GM10266 (cell line): Measurements from ENCODE around the gene RPRD1B.
A peak's percentile ranks its signal among the peaks of the same experiment; 100 is the strongest.

Source experiments
- DNase-seq: peaks from one replicate; pipeline ENCODE4 v3.0.0; 2012; ENCODE audit errors: extremely low spot score
- TF ChIP-seq, protein P1 (sequence below): IDR thresholded peaks from 2 replicates; pipeline ENCODE4 v1.5.1; 2012; ENCODE audit warnings: mild to moderate bottlenecking, low read depth; ENCODE audit not compliant: control insufficient read depth, insufficient read depth; ENCODE audit errors: missing control alignments

The RPRD1B gene, protein sequence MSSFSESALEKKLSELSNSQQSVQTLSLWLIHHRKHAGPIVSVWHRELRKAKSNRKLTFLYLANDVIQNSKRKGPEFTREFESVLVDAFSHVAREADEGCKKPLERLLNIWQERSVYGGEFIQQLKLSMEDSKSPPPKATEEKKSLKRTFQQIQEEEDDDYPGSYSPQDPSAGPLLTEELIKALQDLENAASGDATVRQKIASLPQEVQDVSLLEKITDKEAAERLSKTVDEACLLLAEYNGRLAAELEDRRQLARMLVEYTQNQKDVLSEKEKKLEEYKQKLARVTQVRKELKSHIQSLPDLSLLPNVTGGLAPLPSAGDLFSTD

GRCh38 chr20:38033330-38034107 lies at the start of gene RPRD1B, which contains the start of gene TTI1:
TSS of gene RPRD1B (plus strand) at chr20:38033746. CDS start at chr20:38033948, 202 bp downstream.
TSS of gene TTI1 (minus strand) at chr20:38033456. CDS start at chr20:38013816, 19,640 bp downstream.
- TF ChIP-seq, protein P1, sequence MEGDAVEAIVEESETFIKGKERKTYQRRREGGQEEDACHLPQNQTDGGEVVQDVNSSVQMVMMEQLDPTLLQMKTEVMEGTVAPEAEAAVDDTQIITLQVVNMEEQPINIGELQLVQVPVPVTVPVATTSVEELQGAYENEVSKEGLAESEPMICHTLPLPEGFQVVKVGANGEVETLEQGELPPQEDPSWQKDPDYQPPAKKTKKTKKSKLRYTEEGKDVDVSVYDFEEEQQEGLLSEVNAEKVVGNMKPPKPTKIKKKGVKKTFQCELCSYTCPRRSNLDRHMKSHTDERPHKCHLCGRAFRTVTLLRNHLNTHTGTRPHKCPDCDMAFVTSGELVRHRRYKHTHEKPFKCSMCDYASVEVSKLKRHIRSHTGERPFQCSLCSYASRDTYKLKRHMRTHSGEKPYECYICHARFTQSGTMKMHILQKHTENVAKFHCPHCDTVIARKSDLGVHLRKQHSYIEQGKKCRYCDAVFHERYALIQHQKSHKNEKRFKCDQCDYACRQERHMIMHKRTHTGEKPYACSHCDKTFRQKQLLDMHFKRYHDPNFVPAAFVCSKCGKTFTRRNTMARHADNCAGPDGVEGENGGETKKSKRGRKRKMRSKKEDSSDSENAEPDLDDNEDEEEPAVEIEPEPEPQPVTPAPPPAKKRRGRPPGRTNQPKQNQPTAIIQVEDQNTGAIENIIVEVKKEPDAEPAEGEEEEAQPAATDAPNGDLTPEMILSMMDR: no peak

GRCh38 chr20:37984018-37984785 lies 49.3 kb upstream of the RPRD1B start:
- TF ChIP-seq, protein P1: no peak
- no peak for DNase-seq

More at GRCh38 chr20:38033330-38034107, at the start of gene RPRD1B, which contains the start of gene TTI1:
- DNase-seq: peak; percentile 83

DNA sequence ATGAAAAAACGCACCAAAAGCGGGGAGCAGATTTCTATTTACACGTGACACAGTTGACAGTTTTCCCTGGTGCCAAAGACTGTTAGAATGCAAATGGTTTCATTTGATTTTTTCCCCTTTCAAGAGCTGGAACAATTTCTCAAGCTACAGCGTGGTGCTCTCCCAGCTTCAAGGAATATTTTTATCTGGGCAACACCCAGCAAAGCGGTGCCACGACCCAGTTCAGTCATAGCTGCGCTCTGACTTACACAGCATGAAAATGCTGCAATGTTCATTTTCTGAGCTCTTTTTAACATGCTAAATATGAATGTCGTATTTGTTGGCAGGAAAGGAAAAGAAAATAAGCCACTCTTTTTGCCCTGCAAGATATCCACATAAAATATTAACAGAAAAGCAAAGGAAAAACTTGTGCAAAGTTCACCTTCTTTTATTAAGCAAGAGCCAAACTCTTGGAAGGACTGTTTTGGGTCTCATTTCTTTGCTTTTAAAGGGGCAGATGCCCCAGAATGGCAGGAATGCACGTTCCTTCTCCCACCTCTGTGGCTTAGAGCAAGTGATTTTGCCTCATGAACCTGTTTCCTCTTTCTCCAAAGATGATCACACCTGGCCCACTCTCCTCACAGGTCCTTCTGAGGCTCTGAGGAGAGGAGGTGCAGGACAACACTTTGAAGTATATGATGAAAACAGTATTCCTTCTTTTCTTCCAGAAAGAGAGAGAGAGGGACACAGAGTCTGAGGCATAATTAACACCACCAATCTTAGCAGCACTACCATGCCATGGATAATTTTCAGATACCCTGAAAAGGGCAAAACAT lies 47.3 kb upstream of the RPRD1B start:
- TF ChIP-seq, protein P1: no peak
- DNase-seq: no peak

DNA sequence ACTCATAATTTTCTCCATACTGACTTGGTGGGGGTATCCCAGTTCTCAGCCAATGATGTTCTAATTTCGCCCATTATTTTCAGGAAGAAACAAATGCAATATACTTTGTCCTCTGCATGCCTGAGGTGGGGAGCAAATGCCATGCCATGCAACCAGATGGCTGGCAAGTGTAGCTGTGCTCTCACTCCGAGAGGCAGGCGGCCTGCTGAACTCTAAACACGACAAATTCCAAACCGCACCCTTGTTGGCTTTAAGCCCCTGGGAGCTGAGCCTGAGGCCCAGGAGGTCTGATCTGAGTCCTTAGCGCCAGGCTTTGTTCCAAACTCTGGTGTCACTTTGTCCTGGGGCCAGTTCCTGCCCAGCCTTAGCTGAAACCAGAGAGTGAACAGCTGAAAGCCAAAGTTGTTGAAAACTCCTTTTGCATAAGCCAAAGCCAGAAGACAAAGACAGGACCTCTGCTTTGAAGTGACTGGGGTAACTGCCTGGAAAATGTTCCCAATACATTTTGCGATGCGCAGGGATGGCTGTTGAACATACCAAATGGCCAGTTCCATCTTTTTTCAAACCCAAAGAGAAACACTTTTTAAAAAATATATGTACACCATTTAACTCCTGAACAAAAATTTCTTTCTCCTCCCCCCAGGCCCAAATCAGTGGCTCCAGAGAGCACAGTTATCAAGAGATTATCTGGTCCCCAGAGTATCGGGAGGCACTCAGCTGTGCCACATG lies 46.5 kb upstream of the RPRD1B start:
- DNase-seq: no peak
- TF ChIP-seq, protein P1: no peak

GRCh38 chr20:37987602-37988290 lies 45.8 kb upstream of the RPRD1B start:
- TF ChIP-seq, protein P1: no peak
- DNase-seq: no peak
